ENCODE results near the gene SPRED1. TPM values are rescaled to one million over a fixed set of nuclear protein-coding genes. Genes with fewer than 3 reads are reported as not detected.
A peak's percentile ranks its signal among the peaks of the same experiment; 100 is the strongest.

Gene SPRED1
- total and polyA plus RNA-seq, 2 experiments from 2014 or later = 11.4 to 44.0 TPM

DNA sequence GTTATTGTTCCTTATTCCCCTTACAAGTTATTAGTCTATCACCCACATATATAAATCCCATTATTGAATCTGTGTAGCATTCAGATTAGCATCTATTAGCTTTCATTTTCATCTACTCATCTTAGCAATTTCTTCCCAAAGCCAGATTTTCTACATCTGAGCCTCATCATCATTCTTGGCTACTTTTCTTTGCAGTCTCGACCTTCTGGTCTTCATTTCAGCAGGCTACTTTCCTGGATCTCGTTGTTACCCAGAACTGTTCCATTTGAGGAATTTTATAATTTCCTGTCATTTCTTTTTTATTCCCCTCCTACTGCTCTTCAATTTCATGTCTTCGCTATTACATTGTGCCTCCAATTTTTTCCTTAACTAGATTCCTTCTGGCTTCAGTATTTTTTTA is 51.8 kb downstream of the SPRED1 start:
- Histone ChIP-seq H3F3A (replicated peaks; ENCODE audit: low read depth) (no peaks in the 10 kb centered on the region), H2AFZ (no peak overlapping the region), H3K36me3 (ENCODE audit: insufficient read depth) (no peaks in the 10 kb centered on the region), H3K27me3 (ENCODE audit: insufficient read depth) (no peaks in the 10 kb centered on the region), H3K27ac (ENCODE audit: low read depth) (no peak overlapping the region), H4K20me1 (replicated peaks; ENCODE audit: insufficient read depth) (peaks cover 44% of the 10 kb centered on the region), H3K4me3 (no peak overlapping the region), H3K9me2 (ENCODE audit: insufficient read depth) (no peaks in the 10 kb centered on the region), H3K4me1 (ENCODE audit: insufficient read depth) (peaks cover 25% of the 10 kb centered on the region), H3K79me2 (replicated peaks; ENCODE audit: insufficient read depth) (peaks cover 98% of the 10 kb centered on the region), H3K4me2 (no peak overlapping the region)
- no peaks in the 10 kb centered on the region for H3K9me3 Mint-ChIP-seq
- H3K4me1 Mint-ChIP-seq = peaks cover 39% of the 10 kb centered on the region
- H3K27me3 Mint-ChIP-seq (ENCODE audit: insufficient read depth, low read depth, poor library complexity) = no peaks in the 10 kb centered on the region
- DNase-seq (ENCODE audit: low spot score) (no peak), ATAC-seq (no peak)
- H3K36me3 Mint-ChIP-seq (ENCODE audit: low read depth) = peaks cover 11% of the 10 kb centered on the region; the same call in 2 of the 3 replicates
- H3K4me3 Mint-ChIP-seq = no peak overlapping the region
- TF ChIP-seq ZNF331 (CRISPR knock-in tag; IDR thresholded peaks at IDR 0.05; ENCODE audit: low read depth) = no peak
- TF ChIP-seq, protein P1, sequence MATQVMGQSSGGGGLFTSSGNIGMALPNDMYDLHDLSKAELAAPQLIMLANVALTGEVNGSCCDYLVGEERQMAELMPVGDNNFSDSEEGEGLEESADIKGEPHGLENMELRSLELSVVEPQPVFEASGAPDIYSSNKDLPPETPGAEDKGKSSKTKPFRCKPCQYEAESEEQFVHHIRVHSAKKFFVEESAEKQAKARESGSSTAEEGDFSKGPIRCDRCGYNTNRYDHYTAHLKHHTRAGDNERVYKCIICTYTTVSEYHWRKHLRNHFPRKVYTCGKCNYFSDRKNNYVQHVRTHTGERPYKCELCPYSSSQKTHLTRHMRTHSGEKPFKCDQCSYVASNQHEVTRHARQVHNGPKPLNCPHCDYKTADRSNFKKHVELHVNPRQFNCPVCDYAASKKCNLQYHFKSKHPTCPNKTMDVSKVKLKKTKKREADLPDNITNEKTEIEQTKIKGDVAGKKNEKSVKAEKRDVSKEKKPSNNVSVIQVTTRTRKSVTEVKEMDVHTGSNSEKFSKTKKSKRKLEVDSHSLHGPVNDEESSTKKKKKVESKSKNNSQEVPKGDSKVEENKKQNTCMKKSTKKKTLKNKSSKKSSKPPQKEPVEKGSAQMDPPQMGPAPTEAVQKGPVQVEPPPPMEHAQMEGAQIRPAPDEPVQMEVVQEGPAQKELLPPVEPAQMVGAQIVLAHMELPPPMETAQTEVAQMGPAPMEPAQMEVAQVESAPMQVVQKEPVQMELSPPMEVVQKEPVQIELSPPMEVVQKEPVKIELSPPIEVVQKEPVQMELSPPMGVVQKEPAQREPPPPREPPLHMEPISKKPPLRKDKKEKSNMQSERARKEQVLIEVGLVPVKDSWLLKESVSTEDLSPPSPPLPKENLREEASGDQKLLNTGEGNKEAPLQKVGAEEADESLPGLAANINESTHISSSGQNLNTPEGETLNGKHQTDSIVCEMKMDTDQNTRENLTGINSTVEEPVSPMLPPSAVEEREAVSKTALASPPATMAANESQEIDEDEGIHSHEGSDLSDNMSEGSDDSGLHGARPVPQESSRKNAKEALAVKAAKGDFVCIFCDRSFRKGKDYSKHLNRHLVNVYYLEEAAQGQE (IDR thresholded peaks at IDR 0.05; ENCODE audit: unreplicated experiment) = no peak
- TF ChIP-seq, protein P2, sequence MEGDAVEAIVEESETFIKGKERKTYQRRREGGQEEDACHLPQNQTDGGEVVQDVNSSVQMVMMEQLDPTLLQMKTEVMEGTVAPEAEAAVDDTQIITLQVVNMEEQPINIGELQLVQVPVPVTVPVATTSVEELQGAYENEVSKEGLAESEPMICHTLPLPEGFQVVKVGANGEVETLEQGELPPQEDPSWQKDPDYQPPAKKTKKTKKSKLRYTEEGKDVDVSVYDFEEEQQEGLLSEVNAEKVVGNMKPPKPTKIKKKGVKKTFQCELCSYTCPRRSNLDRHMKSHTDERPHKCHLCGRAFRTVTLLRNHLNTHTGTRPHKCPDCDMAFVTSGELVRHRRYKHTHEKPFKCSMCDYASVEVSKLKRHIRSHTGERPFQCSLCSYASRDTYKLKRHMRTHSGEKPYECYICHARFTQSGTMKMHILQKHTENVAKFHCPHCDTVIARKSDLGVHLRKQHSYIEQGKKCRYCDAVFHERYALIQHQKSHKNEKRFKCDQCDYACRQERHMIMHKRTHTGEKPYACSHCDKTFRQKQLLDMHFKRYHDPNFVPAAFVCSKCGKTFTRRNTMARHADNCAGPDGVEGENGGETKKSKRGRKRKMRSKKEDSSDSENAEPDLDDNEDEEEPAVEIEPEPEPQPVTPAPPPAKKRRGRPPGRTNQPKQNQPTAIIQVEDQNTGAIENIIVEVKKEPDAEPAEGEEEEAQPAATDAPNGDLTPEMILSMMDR (conservative IDR thresholded peaks at IDR 0.05; ENCODE audit: low read depth in 2 of 2) = no peak
- peak overlapping the region; percentile 3; the same call in 1 of the 2 replicates for H3K27ac Mint-ChIP-seq

GRCh38 chr15:38307251-38307650 is 54.6 kb downstream of the SPRED1 start:
- no peak for ATAC-seq
- H3K4me1 ChIP-seq (ENCODE audit: insufficient read depth) = peaks cover 15% of the 10 kb centered on the region
- no peaks in the 10 kb centered on the region for H3F3A ChIP-seq (replicated peaks; ENCODE audit: low read depth)
- DNase-seq (ENCODE audit: low spot score) = no peak
- Mint-ChIP-seq H3K27ac (no peak overlapping the region), H3K9me3 (no peaks in the 10 kb centered on the region), H3K36me3 (ENCODE audit: low read depth) (peaks cover 19% of the 10 kb centered on the region; the same call in 2 of the 3 replicates), H3K4me1 (peaks cover 46% of the 10 kb centered on the region), H3K27me3 (ENCODE audit: insufficient read depth, low read depth, poor library complexity) (no peaks in the 10 kb centered on the region), H3K4me3 (no peak overlapping the region)
- peaks cover 100% of the 10 kb centered on the region for H3K79me2 ChIP-seq (replicated peaks; ENCODE audit: insufficient read depth)
- H3K36me3 ChIP-seq (ENCODE audit: insufficient read depth) = no peaks in the 10 kb centered on the region
- no peaks in the 10 kb centered on the region for H3K9me2 ChIP-seq (ENCODE audit: insufficient read depth)
- H4K20me1 ChIP-seq (replicated peaks; ENCODE audit: insufficient read depth) = peaks cover 44% of the 10 kb centered on the region
- no peak overlapping the region for H3K4me3 ChIP-seq
- H3K27me3 ChIP-seq (ENCODE audit: insufficient read depth) = no peaks in the 10 kb centered on the region
- H2AFZ ChIP-seq = no peak overlapping the region
- no peak overlapping the region for H3K27ac ChIP-seq (ENCODE audit: low read depth)
- H3K4me2 ChIP-seq = no peak overlapping the region
- no peak for TF ChIP-seq ETS1 (IDR thresholded peaks at IDR 0.05)
- TF ChIP-seq JUNB (IDR thresholded peaks at IDR 0.05; ENCODE audit: unreplicated experiment) = no peak
- TF ChIP-seq EZH2 (IDR thresholded peaks at IDR 0.05; ENCODE audit: low read depth, unreplicated experiment) = no peak
- TF ChIP-seq, protein P2 (conservative IDR thresholded peaks at IDR 0.05; ENCODE audit: low read depth in 2 of 2) = no peak
- TF ChIP-seq ZNF114 (CRISPR knock-in tag; IDR thresholded peaks at IDR 0.05) = no peak
- no peak for TF ChIP-seq NANOG (IDR thresholded peaks at IDR 0.05; ENCODE audit: borderline replicate concordance)
- no peak for TF ChIP-seq EZH2phosphoT487 (IDR thresholded peaks at IDR 0.05; ENCODE audit: unreplicated experiment)

Measured in GM23338 (cell line).